Measurements from ENCODE around the gene ROBO1. TPM values are rescaled to one million over a fixed set of nuclear protein-coding genes. Genes with fewer than 3 reads are reported as not detected.

Gene ROBO1
- total RNA-seq, 1 donor from 2014 or later = 7.1 TPM

- no peaks in the 10 kb centered on the region for H3K9me3 ChIP-seq (replicated peaks)
- no peak overlapping the region for H3K27ac ChIP-seq (replicated peaks)
- no peaks in the 10 kb centered on the region for H3K4me1 ChIP-seq
- H3K36me3 ChIP-seq = no peaks in the 10 kb centered on the region
- H3K4me3 ChIP-seq = no peak overlapping the region
- intact Hi-C loops (cut with micrococcal nuclease) = no loop called here
- DNase-seq = no peak
- TF ChIP-seq CTCF (IDR thresholded peaks at IDR 0.05; ENCODE audit: borderline replicate concordance) = no peak
- no peaks in the 10 kb centered on the region for H3K27me3 ChIP-seq (ENCODE audit: low read depth)
These were observed 357.2 kb downstream of the ROBO1 start for GRCh38 chr3:79410617-79411016.

- intact Hi-C loops (cut with micrococcal nuclease) = no loop called here
- no peak for TF ChIP-seq CTCF (IDR thresholded peaks at IDR 0.05; ENCODE audit: borderline replicate concordance)
- H3K9me3 ChIP-seq (replicated peaks) = no peaks in the 10 kb centered on the region
- H3K27me3 ChIP-seq (ENCODE audit: low read depth) = no peaks in the 10 kb centered on the region
- H3K27ac ChIP-seq (replicated peaks) = no peak overlapping the region
- H3K4me1 ChIP-seq = no peaks in the 10 kb centered on the region
- no peak for DNase-seq
- no peak overlapping the region for H3K4me3 ChIP-seq
- H3K36me3 ChIP-seq = no peaks in the 10 kb centered on the region
These were observed 357.7 kb downstream of the ROBO1 start for GRCh38 chr3:79410136-79410535.

- Histone ChIP-seq H3K36me3 (no peaks in the 10 kb centered on the region), H3K27ac (replicated peaks) (no peak overlapping the region), H3K9me3 (replicated peaks) (no peaks in the 10 kb centered on the region), H3K4me1 (no peaks in the 10 kb centered on the region), H3K4me3 (no peak overlapping the region), H3K27me3 (ENCODE audit: low read depth) (no peaks in the 10 kb centered on the region)
- no peak for TF ChIP-seq CTCF (IDR thresholded peaks at IDR 0.05; ENCODE audit: borderline replicate concordance)
- intact Hi-C loops (cut with micrococcal nuclease) = no loop called here
- DNase-seq = no peak
These were observed 361.6 kb downstream of the ROBO1 start for GRCh38 chr3:79406175-79406574.

GRCh38 chr3:79405183-79405582 lies 362.6 kb downstream of the ROBO1 start:
- Histone ChIP-seq H3K36me3 (no peaks in the 10 kb centered on the region), H3K4me3 (no peak overlapping the region), H3K4me1 (no peaks in the 10 kb centered on the region), H3K27me3 (ENCODE audit: low read depth) (no peaks in the 10 kb centered on the region), H3K9me3 (replicated peaks) (no peaks in the 10 kb centered on the region), H3K27ac (replicated peaks) (no peak overlapping the region)
- DNase-seq = no peak
- no peak for TF ChIP-seq CTCF (IDR thresholded peaks at IDR 0.05; ENCODE audit: borderline replicate concordance)
- intact Hi-C loops (cut with micrococcal nuclease) = no loop called here

- Histone ChIP-seq H3K9me3 (replicated peaks) (peaks cover 5% of the 10 kb centered on the region), H3K4me3 (no peak overlapping the region), H3K36me3 (no peaks in the 10 kb centered on the region), H3K27ac (replicated peaks) (no peak overlapping the region), H3K27me3 (ENCODE audit: low read depth) (no peaks in the 10 kb centered on the region), H3K4me1 (no peaks in the 10 kb centered on the region)
- intact Hi-C loops (cut with micrococcal nuclease) = no loop called here
- DNase-seq = no peak
- no peak for TF ChIP-seq CTCF (IDR thresholded peaks at IDR 0.05; ENCODE audit: borderline replicate concordance)
These were observed 371.2 kb downstream of the ROBO1 start for GRCh38 chr3:79396595-79396994.

- H3K27me3 ChIP-seq (ENCODE audit: low read depth) = no peaks in the 10 kb centered on the region
- H3K36me3 ChIP-seq = no peaks in the 10 kb centered on the region
- no peak overlapping the region for H3K4me3 ChIP-seq
- no peaks in the 10 kb centered on the region for H3K9me3 ChIP-seq (replicated peaks)
- TF ChIP-seq CTCF (IDR thresholded peaks at IDR 0.05; ENCODE audit: borderline replicate concordance) = no peak
- intact Hi-C loops (cut with micrococcal nuclease) = no loop called here
- H3K27ac ChIP-seq (replicated peaks) = no peak overlapping the region
- DNase-seq = no peak
- no peaks in the 10 kb centered on the region for H3K4me1 ChIP-seq
These were observed 375.3 kb downstream of the ROBO1 start for GRCh38 chr3:79392479-79392878.

All from left ventricle myocardium inferior (tissue), 1 donor.